ENCODE data around the gene RBP2.

DNA sequence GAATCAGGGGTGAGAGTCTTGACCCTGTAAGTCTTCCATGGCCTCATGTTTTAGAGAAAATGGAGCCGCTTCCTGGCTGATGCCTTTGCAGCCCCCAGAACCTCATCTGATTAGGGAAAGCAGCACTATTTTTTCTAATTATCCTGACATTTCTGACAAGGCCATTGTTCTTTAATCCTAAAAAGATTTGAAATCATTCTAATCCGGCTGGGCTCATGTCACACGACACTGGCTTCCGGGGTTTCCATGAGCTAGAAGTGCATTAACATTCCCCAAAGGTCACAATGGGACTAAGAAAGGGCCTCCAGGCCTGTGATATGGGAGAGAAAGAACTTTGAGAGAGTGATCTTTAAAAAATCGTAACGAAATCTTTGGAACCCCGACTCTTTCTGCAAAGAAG is 33.1 kb downstream of the RBP2 start:
- TF ChIP-seq, protein P1, sequence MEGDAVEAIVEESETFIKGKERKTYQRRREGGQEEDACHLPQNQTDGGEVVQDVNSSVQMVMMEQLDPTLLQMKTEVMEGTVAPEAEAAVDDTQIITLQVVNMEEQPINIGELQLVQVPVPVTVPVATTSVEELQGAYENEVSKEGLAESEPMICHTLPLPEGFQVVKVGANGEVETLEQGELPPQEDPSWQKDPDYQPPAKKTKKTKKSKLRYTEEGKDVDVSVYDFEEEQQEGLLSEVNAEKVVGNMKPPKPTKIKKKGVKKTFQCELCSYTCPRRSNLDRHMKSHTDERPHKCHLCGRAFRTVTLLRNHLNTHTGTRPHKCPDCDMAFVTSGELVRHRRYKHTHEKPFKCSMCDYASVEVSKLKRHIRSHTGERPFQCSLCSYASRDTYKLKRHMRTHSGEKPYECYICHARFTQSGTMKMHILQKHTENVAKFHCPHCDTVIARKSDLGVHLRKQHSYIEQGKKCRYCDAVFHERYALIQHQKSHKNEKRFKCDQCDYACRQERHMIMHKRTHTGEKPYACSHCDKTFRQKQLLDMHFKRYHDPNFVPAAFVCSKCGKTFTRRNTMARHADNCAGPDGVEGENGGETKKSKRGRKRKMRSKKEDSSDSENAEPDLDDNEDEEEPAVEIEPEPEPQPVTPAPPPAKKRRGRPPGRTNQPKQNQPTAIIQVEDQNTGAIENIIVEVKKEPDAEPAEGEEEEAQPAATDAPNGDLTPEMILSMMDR (IDR thresholded peaks at IDR 0.05), result no peak
- no peak for TF ChIP-seq EP300 (IDR thresholded peaks at IDR 0.05)
